ENCODE data around the gene SLC2A13. TPM values are rescaled to one million over a fixed set of nuclear protein-coding genes. Genes with fewer than 3 reads are reported as not detected.

SLC2A13 gene
- total and polyA plus RNA-seq, 10 of the 15 experiments (the other 5 are each of a cell fraction or from before 2014, with no cell fraction given): 0.05 to 3.7 (median 0.25) TPM

DNA sequence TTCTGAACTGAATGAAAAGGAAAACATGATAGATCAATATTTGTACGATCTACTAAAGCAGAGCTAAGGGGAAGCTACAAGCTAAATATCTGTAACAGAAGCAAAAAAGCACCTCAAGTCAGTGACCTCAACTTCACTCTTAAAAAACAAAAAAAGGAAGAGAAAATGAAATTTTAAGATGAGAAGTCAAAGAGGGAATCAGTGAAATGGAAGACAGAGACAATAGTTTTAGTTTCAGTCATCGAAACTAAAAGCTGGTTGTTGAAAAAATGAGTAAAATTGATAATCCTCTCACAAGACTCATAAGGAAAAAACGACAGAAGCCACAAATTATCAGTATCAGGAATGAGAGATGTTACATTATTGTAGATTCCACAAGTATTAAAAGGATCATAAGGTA is 11.9 kb upstream of the SLC2A13 start (continued):
- TF ChIP-seq RCOR1 (conservative IDR thresholded peaks at IDR 0.05; ENCODE audit: low read depth, low read length) (no peak), MTA2 (IDR thresholded peaks at IDR 0.05; ENCODE audit: low read depth) (peak; percentile 72), MEF2A (IDR thresholded peaks at IDR 0.05; ENCODE audit: insufficient read depth, low read depth, low read length) (peak; percentile 78; the same call in 1 of the 2 replicates), CBX5 (IDR thresholded peaks at IDR 0.05; ENCODE audit: low read depth) (peak; percentile 91; the same call in 1 of the 2 replicates), IRF3 (IDR thresholded peaks at IDR 0.05) (no peak), ATF2 (IDR thresholded peaks at IDR 0.05; ENCODE audit: low read length) (peak; percentile 93), ELK1 (IDR thresholded peaks at IDR 0.05; ENCODE audit: low read depth, low read length) (no peak), EP300 (IDR thresholded peaks at IDR 0.05; ENCODE audit: borderline replicate concordance in 1 of 2, control insufficient read depth in 1 of 2, low read depth in 2 of 2, low read length in 2 of 2) (peak; percentile 44 to 59; a peak in 2 of 4 replicates), IRF4 (IDR thresholded peaks at IDR 0.05; ENCODE audit: low read depth, low read length) (peak; percentile 74; the same call in 1 of the 2 replicates), CBX3 (IDR thresholded peaks at IDR 0.05; ENCODE audit: borderline replicate concordance, low read depth) (no peak), NBN (IDR thresholded peaks at IDR 0.05) (no peak), FOXM1 (IDR thresholded peaks at IDR 0.05; ENCODE audit: low read depth, low read length) (peak; percentile 88; the same call in 1 of the 2 replicates), ZBTB4 (CRISPR knock-in tag; IDR thresholded peaks at IDR 0.05) (no peak), STAT1 (conservative IDR thresholded peaks at IDR 0.05) (no peak), PAX5 (IDR thresholded peaks at IDR 0.05; ENCODE audit: borderline replicate concordance, low read depth, low read length) (0 out of 2 replicates have a peak, but pooled peaks have one; percentile 60), STAT3 (IDR thresholded peaks at IDR 0.05; ENCODE audit: low read depth, low read length) (no peak), EGR1 (IDR thresholded peaks at IDR 0.05; ENCODE audit: borderline replicate concordance in 1 of 2, low read depth in 2 of 2, low read length in 2 of 2) (no peak), TCF3 (IDR thresholded peaks at IDR 0.05; ENCODE audit: borderline replicate concordance, insufficient read depth, low read depth, low read length) (0 out of 2 replicates have a peak, but pooled peaks have one; percentile 51), ZNF24 (IDR thresholded peaks at IDR 0.05) (peak; percentile 49; the same call in 1 of the 2 replicates)
- TF ChIP-seq, protein P1, sequence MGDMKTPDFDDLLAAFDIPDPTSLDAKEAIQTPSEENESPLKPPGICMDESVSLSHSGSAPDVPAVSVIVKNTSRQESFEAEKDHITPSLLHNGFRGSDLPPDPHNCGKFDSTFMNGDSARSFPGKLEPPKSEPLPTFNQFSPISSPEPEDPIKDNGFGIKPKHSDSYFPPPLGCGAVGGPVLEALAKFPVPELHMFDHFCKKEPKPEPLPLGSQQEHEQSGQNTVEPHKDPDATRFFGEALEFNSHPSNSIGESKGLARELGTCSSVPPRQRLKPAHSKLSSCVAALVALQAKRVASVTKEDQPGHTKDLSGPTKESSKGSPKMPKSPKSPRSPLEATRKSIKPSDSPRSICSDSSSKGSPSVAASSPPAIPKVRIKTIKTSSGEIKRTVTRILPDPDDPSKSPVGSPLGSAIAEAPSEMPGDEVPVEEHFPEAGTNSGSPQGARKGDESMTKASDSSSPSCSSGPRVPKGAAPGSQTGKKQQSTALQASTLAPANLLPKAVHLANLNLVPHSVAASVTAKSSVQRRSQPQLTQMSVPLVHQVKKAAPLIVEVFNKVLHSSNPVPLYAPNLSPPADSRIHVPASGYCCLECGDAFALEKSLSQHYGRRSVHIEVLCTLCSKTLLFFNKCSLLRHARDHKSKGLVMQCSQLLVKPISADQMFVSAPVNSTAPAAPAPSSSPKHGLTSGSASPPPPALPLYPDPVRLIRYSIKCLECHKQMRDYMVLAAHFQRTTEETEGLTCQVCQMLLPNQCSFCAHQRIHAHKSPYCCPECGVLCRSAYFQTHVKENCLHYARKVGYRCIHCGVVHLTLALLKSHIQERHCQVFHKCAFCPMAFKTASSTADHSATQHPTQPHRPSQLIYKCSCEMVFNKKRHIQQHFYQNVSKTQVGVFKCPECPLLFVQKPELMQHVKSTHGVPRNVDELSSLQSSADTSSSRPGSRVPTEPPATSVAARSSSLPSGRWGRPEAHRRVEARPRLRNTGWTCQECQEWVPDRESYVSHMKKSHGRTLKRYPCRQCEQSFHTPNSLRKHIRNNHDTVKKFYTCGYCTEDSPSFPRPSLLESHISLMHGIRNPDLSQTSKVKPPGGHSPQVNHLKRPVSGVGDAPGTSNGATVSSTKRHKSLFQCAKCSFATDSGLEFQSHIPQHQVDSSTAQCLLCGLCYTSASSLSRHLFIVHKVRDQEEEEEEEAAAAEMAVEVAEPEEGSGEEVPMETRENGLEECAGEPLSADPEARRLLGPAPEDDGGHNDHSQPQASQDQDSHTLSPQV (IDR thresholded peaks at IDR 0.05): 0 out of 2 replicates have a peak, but pooled peaks have one; percentile 42

Measured in GM12878 (cell line).